GM15510 (cell line): ENCODE measurements around the gene GJC2.

Source experiments
- POLR2A ChIP-seq: IDR thresholded peaks from 3 replicates; pipeline ENCODE4 v1.6.1; 2011; ENCODE audit warnings: borderline replicate concordance; ENCODE audit not compliant: insufficient read length; ENCODE audit errors: extremely low read depth

The GJC2 gene

GRCh38 chr1:228148196-228148861 lies 1.4 kb upstream of the GJC2 start:
- TF ChIP-seq POLR2A: no peak

GRCh38 chr1:228148935-228149405 lies 760 bp upstream of the GJC2 start:
- TF ChIP-seq POLR2A: no peak

- TF ChIP-seq POLR2A: peak; percentile 4
These were observed 360 bp downstream of the GJC2 start for GRCh38 chr1:228150120-228150460.

- peak; percentile 6 for TF ChIP-seq POLR2A
These were observed 890 bp downstream of the GJC2 start for GRCh38 chr1:228150461-228151179.

GRCh38 chr1:228151180-228151925 lies 1.6 kb downstream of the GJC2 start:
- no peak for TF ChIP-seq POLR2A

- no peak for TF ChIP-seq POLR2A
These were observed 2.6 kb downstream of the GJC2 start for GRCh38 chr1:228152097-228152917.

GRCh38 chr1:228152918-228153258 lies 3.2 kb downstream of the GJC2 start:
- no peak for TF ChIP-seq POLR2A

GRCh38 chr1:228154021-228154669 lies 4.4 kb downstream of the GJC2 start:
- TF ChIP-seq POLR2A: no peak

- TF ChIP-seq POLR2A: no peak
These were observed 5.2 kb downstream of the GJC2 start for GRCh38 chr1:228154670-228155571.

GRCh38 chr1:228155596-228156514 lies 6.1 kb downstream of the GJC2 start:
- no peak for TF ChIP-seq POLR2A

GRCh38 chr1:228156515-228156881 lies 6.8 kb downstream of the GJC2 start:
- no peak for TF ChIP-seq POLR2A

- no peak for TF ChIP-seq POLR2A
These were observed 7.4 kb downstream of the GJC2 start for GRCh38 chr1:228156941-228157728.
